WTC11 (cell line): ENCODE data around the gene C14orf132.

Source experiments
- ELF4 ChIP-seq: sonication (generic); formaldehyde crosslinking; IDR thresholded peaks from 2 replicates; pipeline ENCODE4 v1.8.1; 2022; ENCODE audit warnings: low read depth, mild to moderate bottlenecking, moderate library complexity, missing genetic modification reagents
- IRF2 ChIP-seq: sonication (generic); formaldehyde crosslinking; IDR thresholded peaks from 2 replicates; pipeline ENCODE4 v1.8.0; 2022; ENCODE audit warnings: low read depth, missing genetic modification reagents, borderline replicate concordance
- KAT7 ChIP-seq: sonication (generic); formaldehyde crosslinking; IDR thresholded peaks from 2 replicates; pipeline ENCODE4 v1.8.1; 2023; ENCODE audit warnings: missing genetic modification reagents, mild to moderate bottlenecking, borderline replicate concordance
- NFE2L1 ChIP-seq: sonication (generic); formaldehyde crosslinking; IDR thresholded peaks from 2 replicates; pipeline ENCODE4 v1.8.1; 2023; ENCODE audit warnings: missing genetic modification reagents
- NR2C2 ChIP-seq: sonication (generic); formaldehyde crosslinking; IDR thresholded peaks from 2 replicates; pipeline ENCODE4 v1.8.0; 2022; ENCODE audit warnings: mild to moderate bottlenecking, missing genetic modification reagents
- NR3C1 ChIP-seq: sonication (generic); formaldehyde crosslinking; conservative IDR thresholded peaks from 2 replicates; pipeline ENCODE4 v1.8.1; 2023; ENCODE audit warnings: low read depth, mild to moderate bottlenecking, missing genetic modification reagents
- SMAD3 ChIP-seq: sonication (generic); formaldehyde crosslinking; IDR thresholded peaks from 2 replicates; pipeline ENCODE4 v1.8.0; 2022; ENCODE audit warnings: missing genetic modification reagents, mild to moderate bottlenecking, borderline replicate concordance
- TEAD1 ChIP-seq: sonication (generic); formaldehyde crosslinking; IDR thresholded peaks from 2 replicates; pipeline ENCODE4 v1.8.0; 2022; ENCODE audit warnings: mild to moderate bottlenecking, missing genetic modification reagents
- TF ChIP-seq, protein P1 (sequence below): sonication (generic); formaldehyde crosslinking; IDR thresholded peaks from 2 replicates; pipeline ENCODE4 v1.8.0; 2022; ENCODE audit warnings: mild to moderate bottlenecking, missing genetic modification reagents
- TF ChIP-seq, protein P2 (sequence below): fragments of 200-600 bp; IDR thresholded peaks from 2 replicates; pipeline ENCODE4 v1.8.0; 2022; ENCODE audit warnings: antibody characterized with exemption
- TF ChIP-seq, protein P3 (sequence below): sonication (generic); formaldehyde crosslinking; IDR thresholded peaks from 2 replicates; pipeline ENCODE4 v1.8.0; 2022; ENCODE audit warnings: mild to moderate bottlenecking, missing genetic modification reagents

DNA sequence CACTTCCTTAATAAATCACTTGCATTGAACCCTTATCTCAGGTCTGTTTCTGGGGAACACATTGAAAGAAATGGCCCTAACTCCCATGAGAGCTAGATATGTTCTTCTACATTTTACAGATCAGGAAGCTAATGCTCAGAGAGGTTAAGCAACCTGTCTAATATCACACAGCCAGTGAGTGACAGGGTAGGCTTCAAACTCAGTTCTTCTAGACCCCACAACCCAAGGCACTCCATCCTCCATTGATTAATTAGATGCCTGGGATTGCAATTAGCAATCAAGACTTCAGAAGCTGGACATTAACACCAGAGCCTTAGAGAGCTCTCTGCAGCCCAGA lies 59.8 kb downstream of the C14orf132 start:
- TF ChIP-seq, protein P1, sequence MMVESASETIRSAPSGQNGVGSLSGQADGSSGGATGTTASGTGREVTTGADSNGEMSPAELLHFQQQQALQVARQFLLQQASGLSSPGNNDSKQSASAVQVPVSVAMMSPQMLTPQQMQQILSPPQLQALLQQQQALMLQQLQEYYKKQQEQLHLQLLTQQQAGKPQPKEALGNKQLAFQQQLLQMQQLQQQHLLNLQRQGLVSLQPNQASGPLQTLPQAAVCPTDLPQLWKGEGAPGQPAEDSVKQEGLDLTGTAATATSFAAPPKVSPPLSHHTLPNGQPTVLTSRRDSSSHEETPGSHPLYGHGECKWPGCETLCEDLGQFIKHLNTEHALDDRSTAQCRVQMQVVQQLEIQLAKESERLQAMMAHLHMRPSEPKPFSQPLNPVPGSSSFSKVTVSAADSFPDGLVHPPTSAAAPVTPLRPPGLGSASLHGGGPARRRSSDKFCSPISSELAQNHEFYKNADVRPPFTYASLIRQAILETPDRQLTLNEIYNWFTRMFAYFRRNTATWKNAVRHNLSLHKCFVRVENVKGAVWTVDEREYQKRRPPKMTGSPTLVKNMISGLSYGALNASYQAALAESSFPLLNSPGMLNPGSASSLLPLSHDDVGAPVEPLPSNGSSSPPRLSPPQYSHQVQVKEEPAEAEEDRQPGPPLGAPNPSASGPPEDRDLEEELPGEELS (CRISPR knock-in tag): no peak
- TF ChIP-seq NR3C1: no peak
- TF ChIP-seq, protein P2, sequence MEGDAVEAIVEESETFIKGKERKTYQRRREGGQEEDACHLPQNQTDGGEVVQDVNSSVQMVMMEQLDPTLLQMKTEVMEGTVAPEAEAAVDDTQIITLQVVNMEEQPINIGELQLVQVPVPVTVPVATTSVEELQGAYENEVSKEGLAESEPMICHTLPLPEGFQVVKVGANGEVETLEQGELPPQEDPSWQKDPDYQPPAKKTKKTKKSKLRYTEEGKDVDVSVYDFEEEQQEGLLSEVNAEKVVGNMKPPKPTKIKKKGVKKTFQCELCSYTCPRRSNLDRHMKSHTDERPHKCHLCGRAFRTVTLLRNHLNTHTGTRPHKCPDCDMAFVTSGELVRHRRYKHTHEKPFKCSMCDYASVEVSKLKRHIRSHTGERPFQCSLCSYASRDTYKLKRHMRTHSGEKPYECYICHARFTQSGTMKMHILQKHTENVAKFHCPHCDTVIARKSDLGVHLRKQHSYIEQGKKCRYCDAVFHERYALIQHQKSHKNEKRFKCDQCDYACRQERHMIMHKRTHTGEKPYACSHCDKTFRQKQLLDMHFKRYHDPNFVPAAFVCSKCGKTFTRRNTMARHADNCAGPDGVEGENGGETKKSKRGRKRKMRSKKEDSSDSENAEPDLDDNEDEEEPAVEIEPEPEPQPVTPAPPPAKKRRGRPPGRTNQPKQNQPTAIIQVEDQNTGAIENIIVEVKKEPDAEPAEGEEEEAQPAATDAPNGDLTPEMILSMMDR: no peak
- TF ChIP-seq TEAD1 (CRISPR knock-in tag): no peak
- TF ChIP-seq SMAD3 (CRISPR knock-in tag): no peak
- TF ChIP-seq, protein P3, sequence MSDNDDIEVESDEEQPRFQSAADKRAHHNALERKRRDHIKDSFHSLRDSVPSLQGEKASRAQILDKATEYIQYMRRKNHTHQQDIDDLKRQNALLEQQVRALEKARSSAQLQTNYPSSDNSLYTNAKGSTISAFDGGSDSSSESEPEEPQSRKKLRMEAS (CRISPR knock-in tag): no peak
- no peak for TF ChIP-seq NR2C2 (CRISPR knock-in tag)
- no peak for TF ChIP-seq ELF4 (CRISPR knock-in tag)
- TF ChIP-seq IRF2 (CRISPR knock-in tag): no peak
- TF ChIP-seq NFE2L1: no peak
- no peak for TF ChIP-seq KAT7 (CRISPR knock-in tag)
